Activated naive CD4-positive, alpha-beta T cell treated with anti-CD3 and anti-CD28 coated beads for 36 hours (primary cell): ENCODE results near the gene RASGEF1C. TPM values are rescaled to one million over a fixed set of nuclear protein-coding genes. Genes with fewer than 3 reads are reported as not detected.

Experiments used
- CTCF ChIA-PET: fragments of 350-600 bp; sonication (Branson Sonifier 250); formaldehyde crosslinking; loops from one replicate; lab custom pipeline; 2021; ENCODE audit warnings: antibody characterized with exemption; lab: Charles Lee
- DNase-seq: peaks from one replicate; pipeline ENCODE4 v3.0.0-alpha.2; 2020
- H3K27ac Mint-ChIP-seq: one replicate; pipeline ENCODE4 v1.8.0; 2021; ENCODE audit warnings: mild to moderate bottlenecking, mixed read lengths
- H3K27me3 Mint-ChIP-seq: one replicate; pipeline ENCODE4 v1.8.0; 2021; ENCODE audit warnings: low read depth, mixed read lengths
- H3K36me3 Mint-ChIP-seq: one replicate; pipeline ENCODE4 v1.8.0; 2021; ENCODE audit warnings: low read depth, mixed read lengths
- H3K4me1 Mint-ChIP-seq: one replicate; pipeline ENCODE4 v1.8.0; 2021; ENCODE audit warnings: low read depth, mixed read lengths
- H3K4me3 Mint-ChIP-seq: one replicate; pipeline ENCODE4 v1.8.0; 2021; ENCODE audit warnings: mild to moderate bottlenecking, moderate library complexity, mixed read lengths
- H3K9me3 Mint-ChIP-seq: one replicate; pipeline ENCODE4 v1.8.0; 2021; ENCODE audit warnings: mixed read lengths
- intact Hi-C: fragments of 100-400 bp; cut with micrococcal nuclease; formaldehyde crosslinking; loops from one replicate; pipeline ENCODE4 v1.15.1; 2023
- total RNA-seq, 2 experiments: library from RNA; stranded (reverse); gene quantifications; one replicate each; pipeline ENCODE4 v1.2.3, GENCODE V29; 2021

The RASGEF1C gene
- total RNA-seq, 2 experiments from 2014 or later = not detected

DNA sequence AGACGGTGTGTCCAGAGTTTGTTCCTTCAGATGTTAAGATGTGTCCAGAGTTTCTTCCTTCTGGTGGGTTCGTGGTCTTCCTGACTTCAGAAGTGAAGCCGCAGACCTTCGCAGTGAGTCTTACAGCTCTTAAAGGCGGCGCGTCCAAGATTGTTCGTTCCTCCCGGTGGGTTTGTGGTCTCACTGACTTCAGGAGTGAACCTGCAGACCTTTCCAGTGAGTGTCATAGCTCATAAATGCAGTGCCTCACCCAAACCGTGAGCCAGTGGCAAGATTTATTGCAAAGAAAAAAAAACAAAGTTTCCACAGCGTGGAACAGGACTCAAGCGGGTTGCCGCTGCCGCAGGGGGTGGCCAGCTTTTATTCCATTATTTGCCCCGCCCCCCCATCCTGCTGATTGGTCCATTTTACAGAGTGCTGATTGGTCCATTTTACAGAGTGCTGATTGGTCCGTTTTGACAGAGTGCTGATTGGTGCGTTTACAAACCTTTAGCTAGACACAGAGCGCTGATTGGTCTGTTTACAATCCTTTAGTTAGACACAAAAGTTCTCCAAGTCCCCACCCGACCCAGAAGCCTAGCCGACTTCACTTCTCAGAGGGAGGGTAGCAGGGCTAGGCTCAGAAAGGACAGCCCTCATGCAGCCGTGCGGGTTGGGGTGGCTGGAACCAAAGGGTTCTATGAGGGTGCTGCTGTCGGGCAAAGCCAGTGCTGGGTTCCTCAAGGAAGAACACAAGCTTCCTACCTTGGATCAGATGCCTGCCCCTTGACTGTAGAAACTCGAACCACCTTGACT lies 128.3 kb downstream of the RASGEF1C start:
- H3K4me3 Mint-ChIP-seq = peak overlapping the region; percentile 67
- intact Hi-C loops = no loop called here
- peak; percentile 75 for DNase-seq

DNA sequence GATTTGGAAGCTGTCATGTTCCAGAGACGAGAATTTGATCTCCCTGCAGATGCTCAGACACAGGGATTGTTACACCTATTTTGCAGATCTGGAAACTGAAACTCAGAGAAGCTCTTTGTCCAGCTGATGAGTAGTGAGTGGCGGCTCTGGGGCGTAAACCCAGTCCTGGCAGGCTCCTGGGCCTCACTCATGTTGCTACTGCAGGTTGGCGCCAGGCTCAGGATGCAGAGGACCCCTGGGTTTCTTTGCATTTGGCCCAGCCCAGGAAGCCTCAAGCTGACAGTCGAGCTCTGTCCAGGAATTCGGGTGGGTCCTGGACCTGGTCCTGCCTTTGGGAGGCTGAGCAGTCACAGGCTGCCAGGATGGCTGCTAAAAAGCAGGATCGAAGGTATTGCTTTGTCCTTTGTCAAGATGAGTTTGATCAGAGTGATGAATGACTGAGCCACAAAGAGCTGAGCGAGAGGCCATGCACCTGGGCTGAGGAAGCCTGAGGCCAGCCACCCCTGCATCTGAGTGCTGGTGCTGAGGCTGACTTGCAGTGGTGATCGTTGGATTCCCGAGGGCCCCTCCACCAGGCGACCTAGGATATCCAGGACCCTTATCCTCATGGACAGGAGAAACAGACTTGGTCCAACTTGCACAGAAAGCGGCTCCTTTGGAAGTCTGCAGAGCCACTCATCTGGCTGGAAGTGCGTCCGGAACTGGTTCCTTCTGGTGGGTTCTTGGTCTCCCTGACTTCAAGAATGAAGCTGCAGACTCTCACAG lies 129.1 kb downstream of the RASGEF1C start:
- Mint-ChIP-seq H3K4me1 (peaks cover 13% of the 10 kb centered on the region), H3K4me3 (peak overlapping the region; percentile 67), H3K9me3 (no peaks in the 10 kb centered on the region), H3K27me3 (peaks cover 23% of the 10 kb centered on the region), H3K36me3 (no peaks in the 10 kb centered on the region), H3K27ac (no peak overlapping the region)
- no peak for DNase-seq
- CTCF ChIA-PET = no interaction called here
- intact Hi-C loops = loop anchor here (10.0 kb wide), 2 partner anchors 525 to 935 kb away; partner anchors contain the start of gene RUFY1

More for the DNA sequence above, 128.3 kb downstream of the RASGEF1C start:
- no peaks in the 10 kb centered on the region for H3K9me3 Mint-ChIP-seq
- H3K27ac Mint-ChIP-seq = no peak overlapping the region
- CTCF ChIA-PET = interaction anchor here (1.1 to 1.4 kb wide), 3 partner anchors 11 to 14 kb away, joined by 3 read pairs; no protein-coding TSS in a partner anchor
- peaks cover 23% of the 10 kb centered on the region for H3K27me3 Mint-ChIP-seq
- H3K36me3 Mint-ChIP-seq = no peaks in the 10 kb centered on the region
- H3K4me1 Mint-ChIP-seq = peaks cover 19% of the 10 kb centered on the region

DNA sequence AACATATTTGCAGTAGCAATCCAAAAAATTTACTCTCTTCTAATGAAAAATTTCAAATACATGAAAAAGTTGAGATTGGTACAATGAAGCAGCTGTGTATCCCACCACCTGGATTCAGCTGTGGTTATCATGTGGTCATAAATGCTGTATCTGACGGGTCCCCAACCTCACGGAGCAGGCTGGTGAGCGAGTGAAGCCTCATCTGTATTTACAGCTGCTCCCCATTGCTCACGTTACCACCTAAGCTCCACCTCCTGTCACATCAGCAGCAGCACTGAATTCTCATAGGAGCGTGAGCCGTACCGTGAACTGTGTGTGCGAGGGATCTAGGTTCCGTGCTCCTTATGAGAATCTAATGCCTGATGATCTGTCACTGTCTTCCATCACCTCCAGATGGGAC lies 130.7 kb downstream of the RASGEF1C start:
- DNase-seq = no peak
- Mint-ChIP-seq H3K27ac (no peak overlapping the region), H3K9me3 (no peaks in the 10 kb centered on the region), H3K4me3 (no peak overlapping the region), H3K36me3 (no peaks in the 10 kb centered on the region), H3K4me1 (peaks cover 9% of the 10 kb centered on the region), H3K27me3 (peaks cover 17% of the 10 kb centered on the region)
- CTCF ChIA-PET = no interaction called here
- intact Hi-C loops = loop anchor here (10.0 kb wide), 2 partner anchors 524 to 934 kb away; partner anchors contain the start of gene RUFY1

- DNase-seq = no peak
- Mint-ChIP-seq H3K4me1 (peaks cover 9% of the 10 kb centered on the region), H3K27ac (no peak overlapping the region), H3K4me3 (no peak overlapping the region), H3K27me3 (peaks cover 16% of the 10 kb centered on the region), H3K9me3 (peaks cover 2% of the 10 kb centered on the region), H3K36me3 (peaks cover 2% of the 10 kb centered on the region)
- intact Hi-C loops = loop anchor here (10.0 kb wide), 2 partner anchors 523 to 933 kb away; partner anchors contain the start of gene RUFY1
- CTCF ChIA-PET = interaction anchor here (0.8 kb wide), 1 partner anchor 8 kb away, joined by 4 read pairs; no protein-coding TSS in a partner anchor
Observed at GRCh38 chr5:180077594-180078284, 131.3 kb downstream of the RASGEF1C start.

DNA sequence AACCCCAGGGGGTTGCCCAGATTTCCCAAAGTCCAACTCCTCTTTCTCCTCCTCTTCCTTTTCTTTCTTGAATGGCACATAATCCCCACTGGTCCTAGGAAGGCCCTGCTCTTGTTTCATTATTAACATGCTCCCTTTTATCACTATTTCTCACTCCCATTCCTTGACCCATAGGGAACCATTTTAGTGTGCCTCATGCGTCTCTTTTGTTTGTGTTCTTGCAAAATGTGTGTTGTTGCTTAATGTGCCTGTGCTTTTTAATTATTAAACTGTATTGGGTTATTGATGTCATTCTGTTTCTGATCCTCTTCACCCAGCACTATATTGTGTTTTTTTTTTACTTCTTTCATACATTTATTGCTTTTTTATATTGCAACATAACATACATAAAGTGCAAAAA lies 133.3 kb downstream of the RASGEF1C start:
- H3K27me3 Mint-ChIP-seq = peaks cover 10% of the 10 kb centered on the region
- H3K36me3 Mint-ChIP-seq = peaks cover 3% of the 10 kb centered on the region
- no peak overlapping the region for H3K4me3 Mint-ChIP-seq
- no peak overlapping the region for H3K27ac Mint-ChIP-seq
- DNase-seq = no peak
- CTCF ChIA-PET = no interaction called here
- peaks cover 14% of the 10 kb centered on the region for H3K4me1 Mint-ChIP-seq
- peaks cover 4% of the 10 kb centered on the region for H3K9me3 Mint-ChIP-seq
- intact Hi-C loops = loop anchor here (10.0 kb wide), 2 partner anchors 521 to 931 kb away; partner anchors contain the start of gene RUFY1

- Mint-ChIP-seq H3K4me3 (no peak overlapping the region), H3K36me3 (peaks cover 3% of the 10 kb centered on the region), H3K27ac (no peak overlapping the region), H3K27me3 (peaks cover 9% of the 10 kb centered on the region), H3K9me3 (peaks cover 4% of the 10 kb centered on the region), H3K4me1 (peaks cover 18% of the 10 kb centered on the region)
- CTCF ChIA-PET = no interaction called here
- intact Hi-C loops = loop anchor here (5.0 to 10.0 kb wide), 5 partner anchors 67 to 930 kb away; partner anchors contain the start of genes CANX, RUFY1 and TBC1D9B
- DNase-seq = no peak
Observed at GRCh38 chr5:180074462-180074861, 134.5 kb downstream of the RASGEF1C start.

DNA sequence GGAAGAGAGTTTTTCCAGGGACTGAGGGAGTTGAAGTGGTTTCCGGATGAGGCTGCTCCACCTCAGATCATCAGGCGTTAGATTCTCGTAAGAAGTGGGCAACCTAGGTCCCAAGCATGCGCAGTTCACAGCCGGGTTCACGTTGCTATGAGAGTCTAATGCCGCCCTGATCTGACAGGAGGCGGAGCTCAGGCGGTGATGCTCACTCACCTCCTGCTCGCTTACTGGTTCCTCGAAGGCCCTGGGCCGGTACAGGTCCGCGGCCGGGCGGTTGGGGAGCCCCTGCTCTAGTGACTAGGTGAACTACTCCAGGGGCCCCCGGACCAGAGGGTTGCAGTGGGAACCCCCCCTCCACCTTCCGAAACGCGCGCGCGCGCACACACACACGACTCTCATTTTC lies 136.5 kb downstream of the RASGEF1C start:
- CTCF ChIA-PET = no interaction called here
- no peak overlapping the region for H3K27ac Mint-ChIP-seq

GRCh38 chr5:180072256-180072548 lies 136.8 kb downstream of the RASGEF1C start:
- peaks cover 3% of the 10 kb centered on the region for H3K27me3 Mint-ChIP-seq
- no peak for DNase-seq
- peak overlapping the region; percentile 65 for H3K4me3 Mint-ChIP-seq
- no peak overlapping the region for H3K27ac Mint-ChIP-seq
- CTCF ChIA-PET = no interaction called here
- peaks cover 23% of the 10 kb centered on the region for H3K4me1 Mint-ChIP-seq
- intact Hi-C loops = loop anchor here (1.0 to 10.0 kb wide), 6 partner anchors 65 to 927 kb away; partner anchors contain the start of genes CANX, RUFY1 and TBC1D9B
- peaks cover 3% of the 10 kb centered on the region for H3K36me3 Mint-ChIP-seq
- peaks cover 4% of the 10 kb centered on the region for H3K9me3 Mint-ChIP-seq

More for the DNA sequence above, 136.5 kb downstream of the RASGEF1C start:
- peak overlapping the region; percentile 65 for H3K4me3 Mint-ChIP-seq
- intact Hi-C loops = loop anchor here (1.0 to 10.0 kb wide), 6 partner anchors 65 to 928 kb away; partner anchors contain the start of genes CANX, RUFY1 and TBC1D9B
- no peak for DNase-seq
- peaks cover 23% of the 10 kb centered on the region for H3K4me1 Mint-ChIP-seq
- peaks cover 3% of the 10 kb centered on the region for H3K27me3 Mint-ChIP-seq
- peaks cover 4% of the 10 kb centered on the region for H3K9me3 Mint-ChIP-seq
- peaks cover 3% of the 10 kb centered on the region for H3K36me3 Mint-ChIP-seq

GRCh38 chr5:180071531-180072255 lies 137.3 kb downstream of the RASGEF1C start, which contains the start of gene RNF130:
TSS of gene RNF130 (minus strand) at chr5:180071759. CDS start at chr5:180071702, 57 bp downstream.
- Mint-ChIP-seq H3K36me3 (peaks cover 3% of the 10 kb centered on the region), H3K4me1 (peaks cover 23% of the 10 kb centered on the region), H3K4me3 (peak within 1 kb of the TSS; percentile 75), H3K27ac (peak within 1 kb of the TSS; percentile 32), H3K9me3 (peaks cover 4% of the 10 kb centered on the region), H3K27me3 (peaks cover 3% of the 10 kb centered on the region)
- intact Hi-C loops = loop anchor here (1.0 to 10.0 kb wide), 7 partner anchors 19 to 927 kb away; partner anchors contain the start of genes CANX, RUFY1 and TBC1D9B
- DNase-seq = peak; percentile 86
- CTCF ChIA-PET = interaction anchor here (2.1 kb wide), 1 partner anchor 20 kb away, joined by 8 read pairs; no protein-coding TSS in a partner anchor

GRCh38 chr5:180070756-180071530 lies 138.1 kb downstream of the RASGEF1C start:
- intact Hi-C loops = loop anchor here (2.0 to 10.0 kb wide), 6 partner anchors 20 to 926 kb away; partner anchors contain the start of genes CANX, RUFY1 and TBC1D9B
- peak overlapping the region; percentile 32 for H3K27ac Mint-ChIP-seq
- DNase-seq = peak; percentile 29
- peaks cover 4% of the 10 kb centered on the region for H3K9me3 Mint-ChIP-seq
- peak overlapping the region; percentile 75 for H3K4me3 Mint-ChIP-seq
- H3K27me3 Mint-ChIP-seq = peaks cover 3% of the 10 kb centered on the region
- CTCF ChIA-PET = interaction anchor here (2.1 kb wide), 1 partner anchor 21 kb away, joined by 8 read pairs; no protein-coding TSS in a partner anchor
- peaks cover 3% of the 10 kb centered on the region for H3K36me3 Mint-ChIP-seq
- peaks cover 23% of the 10 kb centered on the region for H3K4me1 Mint-ChIP-seq
